ENCODE measurements around the gene AURKA. TPM values are rescaled to one million over a fixed set of nuclear protein-coding genes. Genes with fewer than 3 reads are reported as not detected.

Gene AURKA
- total and polyA plus RNA-seq, 9 of the 15 experiments (the other 6 are each of a cell fraction or from before 2014, with no cell fraction given): 72.7 to 162 (median 113) TPM

DNA sequence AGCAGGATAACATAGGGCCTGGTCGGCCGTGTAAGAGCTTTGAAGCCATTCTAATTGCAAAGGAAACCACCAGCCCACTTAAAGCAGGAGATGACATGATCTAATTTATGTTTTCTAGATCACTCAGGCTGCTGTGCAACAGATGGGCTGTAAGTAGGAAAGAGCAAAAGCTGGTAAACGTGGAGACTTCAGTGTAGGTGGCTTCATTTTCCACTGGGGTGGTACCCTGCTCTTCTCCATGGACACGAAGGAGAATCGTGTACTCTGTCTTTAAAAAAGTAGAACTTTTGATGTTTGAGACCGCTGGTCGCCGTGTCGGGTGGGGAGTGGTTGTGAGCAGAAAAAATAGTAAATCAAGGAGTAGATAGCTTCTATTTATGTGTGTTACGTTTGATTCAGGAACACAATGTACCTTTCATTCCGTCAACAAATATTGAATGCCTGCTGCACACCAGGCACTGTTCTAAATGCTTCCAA lies 26.4 kb upstream of the AURKA start (continued):
- TF ChIP-seq, protein P1, sequence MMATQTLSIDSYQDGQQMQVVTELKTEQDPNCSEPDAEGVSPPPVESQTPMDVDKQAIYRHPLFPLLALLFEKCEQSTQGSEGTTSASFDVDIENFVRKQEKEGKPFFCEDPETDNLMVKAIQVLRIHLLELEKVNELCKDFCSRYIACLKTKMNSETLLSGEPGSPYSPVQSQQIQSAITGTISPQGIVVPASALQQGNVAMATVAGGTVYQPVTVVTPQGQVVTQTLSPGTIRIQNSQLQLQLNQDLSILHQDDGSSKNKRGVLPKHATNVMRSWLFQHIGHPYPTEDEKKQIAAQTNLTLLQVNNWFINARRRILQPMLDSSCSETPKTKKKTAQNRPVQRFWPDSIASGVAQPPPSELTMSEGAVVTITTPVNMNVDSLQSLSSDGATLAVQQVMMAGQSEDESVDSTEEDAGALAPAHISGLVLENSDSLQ (IDR thresholded peaks at IDR 0.05): peak; percentile 71
- peak; percentile 90 for TF ChIP-seq MEIS2 (IDR thresholded peaks at IDR 0.05; ENCODE audit: partially characterized antibody)

DNA sequence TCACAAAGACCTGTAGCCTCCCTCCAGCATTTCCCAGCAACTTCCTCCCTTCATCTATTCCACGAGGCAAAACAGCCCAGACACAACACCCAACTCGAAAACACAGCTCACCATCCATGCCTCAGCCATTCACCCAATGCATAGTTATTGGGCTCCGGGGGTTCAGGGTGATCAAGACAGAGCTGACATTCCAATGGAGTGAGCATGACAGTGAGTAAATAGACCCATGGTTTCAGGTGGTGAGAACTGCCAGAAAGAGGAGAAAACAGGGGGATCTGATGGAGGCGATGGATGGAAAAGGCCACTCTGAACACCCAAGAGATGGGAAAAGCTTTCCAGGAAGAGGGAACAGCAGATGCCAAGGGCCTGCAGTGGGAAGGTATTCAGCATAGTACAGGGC lies 25.9 kb upstream of the AURKA start:
- H3K4me1 ChIP-seq (replicated peaks in 1 of 2; ENCODE audit: control insufficient read depth in 2 of 2, insufficient read depth in 2 of 2, low read length in 2 of 2): peaks cover 26 to 73% of the 10 kb centered on the region in 2 experiments
- H3K79me2 ChIP-seq (ENCODE audit: control insufficient read depth, insufficient read depth, low read length): peaks cover 100% of the 10 kb centered on the region
- peak overlapping the region; percentile 56 to 77; a peak in 3 of 4 replicates for H3K9ac ChIP-seq (ENCODE audit: insufficient read depth in 1 of 2, low read depth in 2 of 2, low read length in 2 of 2)
- in situ Hi-C loops (cut with MboI) (no loop called here), intact Hi-C loops (cut with micrococcal nuclease) (no loop called here)
- peak overlapping the region; percentile 78 for H3K4me2 ChIP-seq (ENCODE audit: insufficient read depth, low read length)
- H2AFZ ChIP-seq (ENCODE audit: low read depth, low read length): no peak overlapping the region
- ChIA-PET POLR2A (interaction anchor here (0.9 to 1.9 kb wide), 10 partner anchors 8 to 67 kb away, joined by 3 to 9 read pairs (median 4); partner anchors contain the start of genes AURKA, CSTF1 and RTF2), CTCF (ENCODE audit: low intra/inter-chr PET ratio) (no interaction called here)
- ATAC-seq: no peak
- WGBS (ENCODE audit: insufficient coverage, low coverage, missing lambda C conversion rate): 34% methylated on average over 4 of the region's 4 CpGs
- H3K9me3 ChIP-seq (replicated peaks; ENCODE audit: control insufficient read depth, insufficient read depth, low read depth, low read length): no peaks in the 10 kb centered on the region
- peak overlapping the region; percentile 85 for H3K27ac ChIP-seq (ENCODE audit: extremely low read depth, low read depth, low read length)
- H3K9me1 ChIP-seq (ENCODE audit: control insufficient read depth, insufficient read depth, low read length): no peaks in the 10 kb centered on the region
- no TSS peak for BruUV-seq (replicated peaks)
- peaks cover 67% of the 10 kb centered on the region for H3K36me3 ChIP-seq (ENCODE audit: control insufficient read depth, insufficient read depth, low read length)
- no peaks in the 10 kb centered on the region for H3K27me3 ChIP-seq (ENCODE audit: control insufficient read depth in 2 of 2, insufficient read depth in 2 of 2, low read length in 2 of 2)
- H4K20me1 ChIP-seq (replicated peaks; ENCODE audit: control insufficient read depth, insufficient read depth, low read length): no peaks in the 10 kb centered on the region; the same call in 1 of the 2 replicates
- FAIRE-seq: no peak
- no peak for DNase-seq (ENCODE audit: extremely low read depth in 1 of 4, low spot score in 3 of 4)
- peak overlapping the region; percentile 77 for H3K4me3 ChIP-seq
- TF ChIP-seq FOXP1 (CRISPR knock-in tag; IDR thresholded peaks at IDR 0.05) (0 out of 2 replicates have a peak, but pooled peaks have one; percentile 38), ZNF436 (CRISPR knock-in tag; IDR thresholded peaks at IDR 0.05) (no peak), SPI1 (IDR thresholded peaks at IDR 0.05; ENCODE audit: borderline replicate concordance, low read depth, low read length) (peak; percentile 19; the same call in 1 of the 2 replicates), ESRRA (IDR thresholded peaks at IDR 0.05; ENCODE audit: borderline replicate concordance, low read depth) (0 out of 2 replicates have a peak, but pooled peaks have one; percentile 2), TEAD1 (CRISPR knock-in tag; IDR thresholded peaks at IDR 0.05) (0 out of 4 replicates have a peak, but pooled peaks of 1 of the 2 experiments have one; percentile 17), ZNF695 (CRISPR knock-in tag; IDR thresholded peaks at IDR 0.05) (no peak), TCF7L2 (IDR thresholded peaks at IDR 0.05; ENCODE audit: low read depth, low read length) (no peak)
- TF ChIP-seq, protein P2, sequence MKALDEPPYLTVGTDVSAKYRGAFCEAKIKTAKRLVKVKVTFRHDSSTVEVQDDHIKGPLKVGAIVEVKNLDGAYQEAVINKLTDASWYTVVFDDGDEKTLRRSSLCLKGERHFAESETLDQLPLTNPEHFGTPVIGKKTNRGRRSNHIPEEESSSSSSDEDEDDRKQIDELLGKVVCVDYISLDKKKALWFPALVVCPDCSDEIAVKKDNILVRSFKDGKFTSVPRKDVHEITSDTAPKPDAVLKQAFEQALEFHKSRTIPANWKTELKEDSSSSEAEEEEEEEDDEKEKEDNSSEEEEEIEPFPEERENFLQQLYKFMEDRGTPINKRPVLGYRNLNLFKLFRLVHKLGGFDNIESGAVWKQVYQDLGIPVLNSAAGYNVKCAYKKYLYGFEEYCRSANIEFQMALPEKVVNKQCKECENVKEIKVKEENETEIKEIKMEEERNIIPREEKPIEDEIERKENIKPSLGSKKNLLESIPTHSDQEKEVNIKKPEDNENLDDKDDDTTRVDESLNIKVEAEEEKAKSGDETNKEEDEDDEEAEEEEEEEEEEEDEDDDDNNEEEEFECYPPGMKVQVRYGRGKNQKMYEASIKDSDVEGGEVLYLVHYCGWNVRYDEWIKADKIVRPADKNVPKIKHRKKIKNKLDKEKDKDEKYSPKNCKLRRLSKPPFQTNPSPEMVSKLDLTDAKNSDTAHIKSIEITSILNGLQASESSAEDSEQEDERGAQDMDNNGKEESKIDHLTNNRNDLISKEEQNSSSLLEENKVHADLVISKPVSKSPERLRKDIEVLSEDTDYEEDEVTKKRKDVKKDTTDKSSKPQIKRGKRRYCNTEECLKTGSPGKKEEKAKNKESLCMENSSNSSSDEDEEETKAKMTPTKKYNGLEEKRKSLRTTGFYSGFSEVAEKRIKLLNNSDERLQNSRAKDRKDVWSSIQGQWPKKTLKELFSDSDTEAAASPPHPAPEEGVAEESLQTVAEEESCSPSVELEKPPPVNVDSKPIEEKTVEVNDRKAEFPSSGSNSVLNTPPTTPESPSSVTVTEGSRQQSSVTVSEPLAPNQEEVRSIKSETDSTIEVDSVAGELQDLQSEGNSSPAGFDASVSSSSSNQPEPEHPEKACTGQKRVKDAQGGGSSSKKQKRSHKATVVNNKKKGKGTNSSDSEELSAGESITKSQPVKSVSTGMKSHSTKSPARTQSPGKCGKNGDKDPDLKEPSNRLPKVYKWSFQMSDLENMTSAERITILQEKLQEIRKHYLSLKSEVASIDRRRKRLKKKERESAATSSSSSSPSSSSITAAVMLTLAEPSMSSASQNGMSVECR (CRISPR knock-in tag; IDR thresholded peaks at IDR 0.05): 0 out of 2 replicates have a peak, but pooled peaks have one; percentile 34
- TF ChIP-seq, protein P3, sequence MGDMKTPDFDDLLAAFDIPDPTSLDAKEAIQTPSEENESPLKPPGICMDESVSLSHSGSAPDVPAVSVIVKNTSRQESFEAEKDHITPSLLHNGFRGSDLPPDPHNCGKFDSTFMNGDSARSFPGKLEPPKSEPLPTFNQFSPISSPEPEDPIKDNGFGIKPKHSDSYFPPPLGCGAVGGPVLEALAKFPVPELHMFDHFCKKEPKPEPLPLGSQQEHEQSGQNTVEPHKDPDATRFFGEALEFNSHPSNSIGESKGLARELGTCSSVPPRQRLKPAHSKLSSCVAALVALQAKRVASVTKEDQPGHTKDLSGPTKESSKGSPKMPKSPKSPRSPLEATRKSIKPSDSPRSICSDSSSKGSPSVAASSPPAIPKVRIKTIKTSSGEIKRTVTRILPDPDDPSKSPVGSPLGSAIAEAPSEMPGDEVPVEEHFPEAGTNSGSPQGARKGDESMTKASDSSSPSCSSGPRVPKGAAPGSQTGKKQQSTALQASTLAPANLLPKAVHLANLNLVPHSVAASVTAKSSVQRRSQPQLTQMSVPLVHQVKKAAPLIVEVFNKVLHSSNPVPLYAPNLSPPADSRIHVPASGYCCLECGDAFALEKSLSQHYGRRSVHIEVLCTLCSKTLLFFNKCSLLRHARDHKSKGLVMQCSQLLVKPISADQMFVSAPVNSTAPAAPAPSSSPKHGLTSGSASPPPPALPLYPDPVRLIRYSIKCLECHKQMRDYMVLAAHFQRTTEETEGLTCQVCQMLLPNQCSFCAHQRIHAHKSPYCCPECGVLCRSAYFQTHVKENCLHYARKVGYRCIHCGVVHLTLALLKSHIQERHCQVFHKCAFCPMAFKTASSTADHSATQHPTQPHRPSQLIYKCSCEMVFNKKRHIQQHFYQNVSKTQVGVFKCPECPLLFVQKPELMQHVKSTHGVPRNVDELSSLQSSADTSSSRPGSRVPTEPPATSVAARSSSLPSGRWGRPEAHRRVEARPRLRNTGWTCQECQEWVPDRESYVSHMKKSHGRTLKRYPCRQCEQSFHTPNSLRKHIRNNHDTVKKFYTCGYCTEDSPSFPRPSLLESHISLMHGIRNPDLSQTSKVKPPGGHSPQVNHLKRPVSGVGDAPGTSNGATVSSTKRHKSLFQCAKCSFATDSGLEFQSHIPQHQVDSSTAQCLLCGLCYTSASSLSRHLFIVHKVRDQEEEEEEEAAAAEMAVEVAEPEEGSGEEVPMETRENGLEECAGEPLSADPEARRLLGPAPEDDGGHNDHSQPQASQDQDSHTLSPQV (IDR thresholded peaks at IDR 0.05): no peak

Measured in K562 (cell line).